Measurements from ENCODE around the gene CAT. TPM values are rescaled to one million over a fixed set of nuclear protein-coding genes. Genes with fewer than 3 reads are reported as not detected.
A peak's percentile ranks its signal among the peaks of the same experiment; 100 is the strongest.

Gene CAT
- 135 TPM for total RNA-seq
- long read RNA-seq, transcript CAT-201 (13 exons, 2,302 nt): major isoform, 414 of 440 reads
- long read RNA-seq, partial matches to known transcripts: 19 of 440 reads
- long read RNA-seq, other reads (novel, unspliced or antisense): 5 of 440 reads

GRCh38 chr11:34438529-34439507 is at the start of gene CAT:
TSS of gene CAT (plus strand) at chr11:34438934. CDS start at chr11:34439014, 80 bp downstream.
- ATAC-seq (ENCODE audit: poor library complexity) (peak; percentile 98), DNase-seq (peak; percentile 99)
- intact Hi-C loops (cut with DNase I): no loop called here

DNA sequence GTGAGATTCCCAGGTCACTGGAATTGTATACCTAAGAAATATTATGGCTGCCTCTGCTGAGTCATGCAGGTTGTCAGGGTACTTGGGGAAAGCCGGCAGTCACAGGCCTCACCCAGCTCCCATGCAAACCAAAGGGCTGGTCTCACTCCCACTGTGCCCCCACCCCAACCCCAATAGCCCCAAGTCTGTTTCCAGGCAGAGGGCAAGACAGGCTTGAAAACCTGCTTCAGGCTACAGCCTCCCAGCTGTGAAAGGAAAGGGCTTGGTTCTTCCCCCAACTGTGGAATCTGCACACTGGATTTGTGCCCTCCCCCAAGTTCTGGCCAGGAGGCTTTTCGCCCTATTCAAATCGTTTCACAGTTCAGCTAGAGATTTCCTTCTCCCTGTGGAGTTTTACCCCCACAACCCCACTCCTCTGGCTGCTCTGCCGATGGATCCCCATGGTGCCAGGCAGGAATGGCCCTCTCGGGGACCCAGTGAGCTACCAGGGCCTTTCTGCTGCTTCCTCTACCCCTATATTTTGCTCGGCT is 43.9 kb upstream of the CAT start:
- ATAC-seq (ENCODE audit: poor library complexity) (no peak), DNase-seq (no peak)
- intact Hi-C loops (cut with DNase I): no loop called here

DNA sequence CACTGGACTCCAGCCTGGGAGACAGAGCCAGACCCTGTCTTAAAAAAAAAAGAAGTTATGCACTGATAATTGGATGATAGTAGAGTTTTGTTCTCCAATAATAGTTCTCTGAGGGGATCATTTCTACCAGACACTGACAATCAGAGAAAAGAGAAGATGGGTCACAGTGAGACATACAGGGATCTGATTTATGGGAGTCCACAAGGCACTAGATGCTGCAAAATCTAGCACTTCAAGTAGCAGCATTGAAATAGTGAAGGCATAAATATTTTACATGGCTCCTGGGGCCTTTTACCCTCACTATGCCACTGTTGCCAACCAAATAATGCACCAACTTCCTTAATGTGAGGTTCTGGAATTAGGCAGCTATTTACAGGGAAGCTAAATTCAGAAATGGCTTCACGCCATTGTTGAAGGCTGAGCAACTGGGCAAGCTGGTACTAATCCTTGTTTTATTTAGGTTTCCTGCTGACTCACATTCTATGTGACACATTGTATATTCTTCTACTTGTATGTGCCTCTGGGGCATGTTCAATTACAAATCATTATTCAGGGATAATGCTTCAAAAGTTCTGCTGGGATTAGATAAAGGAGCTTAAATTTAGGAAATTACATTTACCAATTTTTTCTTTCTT is 42.7 kb upstream of the CAT start:
- peak; percentile 43 for ATAC-seq (ENCODE audit: poor library complexity)
- no peak for DNase-seq
- intact Hi-C loops (cut with DNase I): no loop called here

DNA sequence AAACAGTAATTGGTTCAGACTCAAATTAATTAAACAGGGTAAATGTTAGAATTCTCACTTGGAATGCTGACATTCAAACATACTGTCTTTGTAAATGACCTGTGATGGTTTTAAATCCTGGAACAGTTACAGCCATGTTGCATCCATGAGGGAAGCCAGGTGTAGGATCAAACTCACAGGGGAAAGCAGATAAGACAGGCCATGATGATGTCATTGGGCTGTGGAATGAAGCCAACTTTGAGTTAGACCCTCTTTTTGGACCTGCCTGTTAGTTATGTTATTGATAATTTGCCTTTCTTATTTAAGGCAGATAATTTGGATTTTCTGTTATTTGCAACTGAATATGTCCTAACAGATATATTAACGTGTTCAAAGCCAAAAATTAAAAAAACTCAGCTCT is 41.6 kb upstream of the CAT start:
- intact Hi-C loops (cut with DNase I): no loop called here
- no peak for ATAC-seq (ENCODE audit: poor library complexity)
- DNase-seq: no peak

- no peak for DNase-seq
- intact Hi-C loops (cut with DNase I): no loop called here
- ATAC-seq (ENCODE audit: poor library complexity): no peak
Measured at GRCh38 chr11:34397811-34398210, 40.9 kb upstream of the CAT start.

DNA sequence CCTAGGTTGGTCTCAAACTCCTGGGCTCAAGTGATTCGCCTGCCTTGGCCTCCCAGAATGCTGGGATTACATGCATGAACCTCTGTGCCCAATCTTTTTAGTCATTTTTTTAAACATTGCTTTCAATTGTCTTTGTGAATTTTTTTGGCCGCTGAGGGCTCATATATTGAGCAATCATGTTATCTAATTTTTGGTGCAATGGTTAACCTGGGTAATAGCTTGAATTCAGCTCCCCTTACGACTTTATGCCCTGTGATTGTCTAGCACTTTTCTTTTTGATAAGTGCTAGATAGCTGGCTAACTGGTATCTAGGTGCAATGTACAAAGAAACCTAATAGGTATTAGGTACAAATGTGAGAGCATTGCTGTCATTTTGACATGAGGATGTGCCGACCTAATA is 35.3 kb upstream of the CAT start:
- ATAC-seq (ENCODE audit: poor library complexity) (no peak), DNase-seq (no peak)
- intact Hi-C loops (cut with DNase I): no loop called here

GRCh38 chr11:34404280-34404679 is 34.5 kb upstream of the CAT start:
- DNase-seq (no peak), ATAC-seq (ENCODE audit: poor library complexity) (no peak)
- intact Hi-C loops (cut with DNase I): no loop called here

DNA sequence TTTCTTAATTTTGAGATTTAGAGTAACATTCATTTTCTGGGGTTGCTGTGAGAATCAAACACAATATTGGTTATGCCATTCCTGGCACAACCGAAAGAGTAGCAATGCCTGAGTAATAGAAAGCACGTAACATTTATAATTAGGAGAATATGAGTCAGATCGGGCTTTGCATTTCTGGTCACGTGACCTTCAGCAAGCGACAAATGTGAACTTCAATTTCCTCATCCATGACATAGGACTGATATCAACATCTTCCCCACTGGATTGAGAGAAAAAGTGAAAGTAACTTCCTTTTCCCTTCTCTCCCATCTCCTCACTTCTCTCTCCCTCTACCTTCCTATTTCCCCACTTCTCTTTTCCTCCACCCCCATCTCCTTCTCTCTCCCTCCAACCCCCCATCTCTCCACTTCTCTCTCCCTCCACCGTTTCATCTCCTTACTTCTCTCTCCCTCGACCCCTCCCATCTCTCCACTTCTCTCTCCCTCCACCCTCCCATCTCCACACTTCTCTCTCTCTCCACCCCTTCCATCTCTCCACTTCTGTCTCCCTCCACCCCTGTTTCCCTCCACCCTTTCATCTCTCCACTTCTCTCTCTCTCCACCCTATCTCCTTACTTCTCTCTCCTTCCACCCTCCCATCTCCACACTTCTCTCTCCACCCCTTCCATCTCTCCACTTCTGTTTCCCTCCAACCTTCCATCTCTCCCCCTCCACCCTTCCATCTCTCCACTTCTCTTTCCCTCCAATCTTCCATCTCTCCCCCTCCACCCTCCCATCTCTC is 33.5 kb upstream of the CAT start:
- DNase-seq (no peak), ATAC-seq (ENCODE audit: poor library complexity) (no peak)
- intact Hi-C loops (cut with DNase I): no loop called here

DNA sequence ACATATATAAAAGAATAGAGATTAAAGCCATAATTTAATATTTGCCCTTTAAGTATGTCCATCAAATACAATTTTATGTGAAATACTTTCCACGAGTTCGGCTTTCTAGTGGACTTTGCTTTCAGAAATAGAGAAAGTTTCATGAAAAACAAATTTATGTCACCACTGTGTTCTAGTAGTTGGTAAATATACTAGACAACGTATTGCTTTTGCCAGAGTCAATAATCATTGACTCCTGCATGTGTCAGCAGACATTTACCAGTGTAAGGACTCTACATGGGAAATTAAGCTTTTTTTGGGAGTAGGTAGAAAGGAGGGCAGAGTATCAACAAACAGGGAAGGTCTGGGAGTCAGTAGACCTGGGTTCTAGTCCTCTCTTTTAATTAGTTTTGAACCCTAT is 32.3 kb upstream of the CAT start:
- intact Hi-C loops (cut with DNase I): no loop called here
- no peak for DNase-seq
- ATAC-seq (ENCODE audit: poor library complexity): no peak

DNA sequence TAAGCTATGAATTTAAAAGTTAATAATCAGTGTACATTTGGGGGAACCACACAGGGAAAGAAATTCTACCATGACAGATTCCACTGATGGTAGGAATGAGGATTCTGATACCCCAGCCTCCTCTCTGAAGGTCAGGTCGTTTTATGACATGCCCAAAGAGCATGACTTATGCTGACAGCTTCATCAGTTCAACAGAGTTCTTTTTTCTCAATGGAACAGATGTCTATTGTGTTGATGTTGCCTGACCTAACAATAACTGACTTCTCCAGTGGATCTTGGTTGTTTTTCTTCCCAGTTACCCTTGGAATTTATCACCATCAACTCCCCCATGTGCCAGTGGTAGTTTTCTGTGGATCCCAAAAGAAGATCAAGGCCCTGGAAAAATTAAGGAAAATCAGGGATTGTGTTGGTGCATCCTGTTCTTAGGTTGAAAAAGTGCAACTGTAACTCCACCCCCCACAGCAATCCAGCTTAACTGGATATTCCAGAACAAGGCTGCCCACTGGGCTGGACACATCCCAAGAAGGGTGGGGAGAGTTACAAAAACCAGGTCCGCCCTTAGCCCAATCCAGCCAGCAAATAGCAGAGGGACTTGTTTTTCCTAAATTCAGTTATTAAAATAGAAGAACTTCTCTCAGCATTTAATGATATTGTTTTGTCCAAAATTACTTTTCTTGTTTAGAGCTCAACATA is 31.5 kb upstream of the CAT start:
- ATAC-seq (ENCODE audit: poor library complexity): no peak
- intact Hi-C loops (cut with DNase I): no loop called here
- DNase-seq: no peak

GRCh38 chr11:34408580-34409172 is 30.1 kb upstream of the CAT start:
- intact Hi-C loops (cut with DNase I): no loop called here
- DNase-seq: no peak
- ATAC-seq (ENCODE audit: poor library complexity): no peak

- intact Hi-C loops (cut with DNase I): no loop called here
- ATAC-seq (ENCODE audit: poor library complexity): no peak
- DNase-seq: no peak
Measured at GRCh38 chr11:34411111-34411510, 27.6 kb upstream of the CAT start.

- intact Hi-C loops (cut with DNase I): no loop called here
- ATAC-seq (ENCODE audit: poor library complexity) (no peak), DNase-seq (no peak)
Measured at GRCh38 chr11:34411791-34412190, 26.9 kb upstream of the CAT start.

GRCh38 chr11:34413263-34413662 is 25.5 kb upstream of the CAT start:
- DNase-seq (no peak), ATAC-seq (ENCODE audit: poor library complexity) (no peak)
- intact Hi-C loops (cut with DNase I): no loop called here

- intact Hi-C loops (cut with DNase I): no loop called here
- DNase-seq: no peak
- no peak for ATAC-seq (ENCODE audit: poor library complexity)
Measured at GRCh38 chr11:34415538-34415937, 23.2 kb upstream of the CAT start.

- intact Hi-C loops (cut with DNase I): no loop called here
- DNase-seq (no peak), ATAC-seq (ENCODE audit: poor library complexity) (no peak)
Measured at GRCh38 chr11:34416088-34416487, 22.6 kb upstream of the CAT start.

GRCh38 chr11:34416766-34417165 is 22.0 kb upstream of the CAT start:
- DNase-seq (no peak), ATAC-seq (ENCODE audit: poor library complexity) (no peak)
- intact Hi-C loops (cut with DNase I): no loop called here

- DNase-seq (no peak), ATAC-seq (ENCODE audit: poor library complexity) (no peak)
Measured at GRCh38 chr11:34417202-34417601, 21.5 kb upstream of the CAT start.

More at GRCh38 chr11:34417202-34417601, 21.5 kb upstream of the CAT start:
- intact Hi-C loops (cut with DNase I): no loop called here
